HG02759 (cell line): Measurements from ENCODE around the gene FAM168A.

ENCODE experiments used
- ATAC-seq: cut with Tn5 transposase; IDR thresholded peaks from one replicate; pipeline ENCODE4 v1.9.1; 2021; ENCODE audit warnings: mild to moderate bottlenecking, moderate library complexity; ENCODE audit not compliant: unreplicated experiment

Gene FAM168A

DNA sequence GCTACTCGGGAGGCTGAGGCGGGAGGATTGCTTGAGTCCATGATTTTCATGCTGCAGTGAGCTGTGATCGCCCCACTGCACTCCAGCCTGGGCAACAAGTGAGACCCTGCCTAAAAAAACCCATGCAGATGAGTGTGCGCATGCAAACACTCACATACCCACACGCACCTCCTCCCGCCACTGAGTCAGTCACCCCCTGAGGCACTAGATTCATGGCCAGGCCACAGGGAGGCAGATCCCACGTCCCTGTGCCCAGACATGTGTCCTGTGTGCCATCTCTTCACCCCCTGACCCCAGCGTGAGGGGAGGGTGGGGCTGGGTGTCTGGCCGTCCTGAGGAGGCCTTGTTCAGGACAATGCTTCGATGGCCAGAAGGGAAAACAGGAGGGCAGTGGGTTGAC lies 206.2 kb downstream of the FAM168A start:
- no peak for ATAC-seq

DNA sequence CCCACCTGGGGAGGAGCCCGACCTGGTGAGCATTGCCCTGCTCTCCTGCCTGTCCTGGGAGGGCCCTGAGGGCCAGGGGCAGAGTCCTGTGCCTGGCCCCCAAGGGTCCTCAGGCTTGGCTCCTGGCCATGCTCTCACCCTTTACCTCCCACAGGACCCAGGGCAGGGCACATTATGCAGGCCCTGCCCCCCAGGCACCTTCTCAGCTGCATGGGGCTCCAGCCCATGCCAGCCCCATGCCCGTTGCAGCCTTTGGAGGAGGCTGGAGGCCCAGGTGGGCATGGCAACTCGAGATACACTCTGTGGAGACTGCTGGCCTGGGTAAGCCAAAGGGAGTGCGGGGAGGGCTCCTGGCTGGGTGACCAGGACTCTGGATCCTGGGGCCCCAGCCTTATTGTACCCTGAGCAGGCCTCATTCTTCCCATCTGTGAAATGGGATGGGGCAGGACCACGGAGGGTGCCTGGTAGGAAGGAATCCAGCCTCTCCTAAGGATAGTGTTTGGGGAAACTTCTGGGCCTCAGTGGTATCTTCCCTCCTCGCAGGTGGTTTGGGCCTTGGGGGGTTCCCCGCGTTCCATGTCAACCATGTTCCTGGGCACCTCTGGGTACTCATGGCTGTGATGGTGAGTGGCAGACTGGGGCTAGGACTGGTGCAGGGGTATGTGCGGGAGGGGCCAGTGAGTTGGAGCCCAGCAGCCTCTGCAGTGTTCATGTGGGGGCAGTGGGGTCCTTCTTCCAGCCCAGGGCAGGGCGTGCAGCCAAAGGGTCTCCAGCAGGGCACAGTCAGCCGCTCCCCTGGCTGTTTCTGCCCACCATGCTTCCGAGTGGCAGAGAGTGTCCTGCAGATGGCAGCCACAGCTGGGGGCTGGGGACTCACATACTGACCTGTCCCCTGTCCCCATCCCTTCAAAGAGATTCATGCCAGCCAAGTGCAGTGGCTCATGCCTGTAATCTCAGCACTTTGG lies 207.0 kb downstream of the FAM168A start:
- ATAC-seq = no peak

DNA sequence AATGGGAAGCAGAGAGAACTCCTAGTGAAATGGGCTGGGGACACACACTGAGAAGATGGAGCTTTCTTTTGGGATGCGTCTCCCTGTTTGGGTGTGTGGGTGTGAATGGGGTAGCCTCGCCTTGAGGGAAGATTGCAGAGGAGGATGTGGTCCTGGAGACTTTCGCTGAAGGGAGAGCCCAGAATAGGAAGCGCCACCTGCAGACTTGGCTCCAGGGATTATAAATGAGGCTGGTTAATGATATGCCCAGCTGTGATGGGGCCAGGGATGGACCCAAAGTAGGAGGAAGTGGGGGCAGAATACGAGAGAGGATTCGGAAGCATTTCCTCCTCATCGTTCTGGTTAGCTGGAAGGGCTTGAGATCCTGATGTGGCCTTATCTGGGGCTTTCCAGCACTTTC lies 208.0 kb downstream of the FAM168A start:
- ATAC-seq = no peak

DNA sequence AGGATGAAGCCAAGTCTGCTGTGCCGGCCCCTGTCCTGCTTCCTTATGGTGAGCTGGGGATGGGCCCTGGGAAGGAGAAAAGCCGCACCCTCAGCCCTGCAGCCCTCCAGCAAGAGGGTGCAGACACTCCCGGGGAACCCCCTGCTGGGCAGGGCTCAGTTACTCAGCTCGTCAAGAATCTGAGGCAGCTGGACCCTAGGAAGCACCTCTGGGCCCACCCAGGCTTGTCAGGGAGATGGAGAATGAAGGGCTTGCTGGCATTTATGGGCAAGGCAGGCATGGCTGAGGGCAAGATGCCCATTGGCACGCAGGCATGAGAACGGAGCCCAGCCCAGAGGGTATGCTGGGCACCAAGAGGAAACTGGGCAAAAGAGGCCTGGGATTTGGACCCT lies 208.8 kb downstream of the FAM168A start:
- ATAC-seq = no peak

DNA sequence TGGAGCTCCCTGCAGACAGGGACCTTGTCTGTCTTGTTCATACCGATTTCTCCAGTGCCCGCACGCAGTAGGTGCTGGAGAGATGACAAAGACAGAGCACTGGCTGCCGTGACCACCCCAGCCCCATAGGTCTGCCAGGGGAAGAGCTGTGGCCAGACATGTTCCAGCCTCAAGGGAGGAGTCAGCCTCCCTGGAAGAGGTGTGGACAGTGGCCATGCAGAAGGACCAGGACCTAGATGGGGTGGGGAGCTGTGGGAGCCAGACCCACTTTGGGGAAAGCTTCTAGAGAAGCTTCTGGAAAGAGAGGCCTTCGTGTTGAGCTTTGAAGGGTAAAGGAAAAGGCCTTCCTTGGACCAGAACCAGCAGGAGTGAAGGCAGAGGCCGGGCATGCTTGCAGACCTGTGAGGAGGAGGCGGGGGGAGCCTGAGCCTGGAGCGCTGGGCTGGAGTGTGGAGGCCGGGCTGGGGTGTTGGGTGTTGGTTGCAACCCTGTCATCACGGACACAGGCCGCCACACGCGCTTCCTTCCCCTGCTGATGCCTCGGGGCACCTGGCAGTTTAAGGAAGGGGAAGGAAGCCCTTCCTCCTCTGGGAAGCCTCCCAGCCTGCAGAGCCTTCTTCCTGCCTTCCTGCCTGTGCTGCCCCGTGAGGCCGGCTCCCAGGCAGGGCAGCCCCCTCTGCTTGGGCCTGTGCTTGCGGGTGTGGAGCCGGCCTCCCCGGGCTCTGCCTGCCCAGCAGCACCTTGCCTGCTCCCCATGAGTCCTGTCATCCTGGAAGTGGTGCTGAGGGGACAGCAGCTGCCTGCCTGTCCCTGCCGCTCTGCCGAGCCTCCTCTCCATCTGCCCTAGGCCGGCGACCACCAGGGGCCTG lies 209.4 kb downstream of the FAM168A start:
- ATAC-seq = no peak

DNA sequence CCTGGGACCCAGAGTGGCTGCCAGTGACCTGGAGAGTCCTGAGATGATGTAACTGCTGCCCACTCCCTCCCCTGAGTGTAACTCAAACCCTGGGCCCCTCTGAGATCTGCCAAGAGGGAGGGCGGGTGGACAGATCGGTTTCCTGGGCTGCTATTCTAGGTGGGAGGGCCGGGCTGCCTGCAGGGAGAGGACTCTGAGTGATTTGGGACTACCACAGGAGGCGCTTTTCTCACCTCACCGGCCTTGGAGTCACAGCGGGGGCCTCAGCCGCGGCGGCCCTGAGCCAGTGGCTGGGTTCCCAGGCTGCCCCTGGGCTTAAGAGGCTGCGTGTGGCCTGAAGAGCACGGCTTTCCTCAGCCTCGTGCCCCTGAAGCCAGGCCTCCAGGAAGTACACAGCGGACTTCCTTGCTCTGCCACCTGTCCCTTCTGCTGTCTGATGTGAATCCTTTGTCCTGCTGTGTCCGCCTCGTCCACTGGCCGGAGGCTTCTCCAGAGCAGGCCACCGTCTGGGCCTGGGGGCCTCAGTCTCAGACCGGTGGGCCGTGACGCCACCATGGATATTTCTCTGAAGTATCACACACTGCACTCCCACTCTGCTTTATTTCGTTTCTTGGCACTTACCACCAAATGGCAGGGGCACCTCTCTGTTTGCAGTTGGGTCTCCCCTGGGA lies 210.2 kb downstream of the FAM168A start:
- ATAC-seq = no peak

DNA sequence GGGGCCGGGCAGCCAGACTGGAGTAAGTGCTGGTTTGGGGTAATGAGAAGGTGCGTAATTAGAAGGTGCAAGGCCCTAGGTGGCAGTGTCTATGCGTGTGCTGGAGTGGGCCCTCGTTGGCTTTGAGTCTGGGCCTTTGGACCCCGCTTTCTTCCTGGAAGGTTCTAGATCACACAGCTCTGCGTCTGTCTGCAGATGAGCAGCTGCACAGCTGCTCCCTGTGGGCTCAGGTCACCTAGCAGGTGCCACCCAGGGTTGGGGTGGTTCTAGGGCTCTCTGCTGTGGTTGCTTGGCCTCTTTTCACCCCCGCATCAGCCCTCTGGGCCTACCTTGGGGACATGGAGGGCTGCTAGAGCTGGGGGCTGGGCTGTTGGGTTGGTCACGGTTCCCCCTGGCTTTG lies 211.4 kb downstream of the FAM168A start:
- no peak for ATAC-seq

DNA sequence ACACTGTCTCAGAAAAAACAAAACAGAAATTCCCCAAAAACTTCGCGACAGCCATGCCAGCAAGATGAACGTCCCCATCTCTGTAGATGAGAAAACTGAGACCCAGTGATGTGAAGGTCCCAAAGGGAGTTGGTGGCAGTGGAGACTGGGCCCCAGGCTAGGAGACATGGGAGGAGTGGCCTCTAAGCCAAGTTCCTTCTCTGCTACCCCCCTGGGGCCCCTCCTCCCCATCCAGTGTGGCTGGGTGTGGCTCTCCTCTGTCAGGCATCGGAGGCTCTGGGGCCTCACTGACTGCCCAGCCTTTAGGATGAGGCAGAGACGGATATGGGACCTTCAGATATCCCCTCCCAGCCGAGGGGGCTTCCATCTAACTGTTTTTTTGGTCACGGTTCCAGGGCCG lies 211.9 kb downstream of the FAM168A start:
- ATAC-seq = no peak

DNA sequence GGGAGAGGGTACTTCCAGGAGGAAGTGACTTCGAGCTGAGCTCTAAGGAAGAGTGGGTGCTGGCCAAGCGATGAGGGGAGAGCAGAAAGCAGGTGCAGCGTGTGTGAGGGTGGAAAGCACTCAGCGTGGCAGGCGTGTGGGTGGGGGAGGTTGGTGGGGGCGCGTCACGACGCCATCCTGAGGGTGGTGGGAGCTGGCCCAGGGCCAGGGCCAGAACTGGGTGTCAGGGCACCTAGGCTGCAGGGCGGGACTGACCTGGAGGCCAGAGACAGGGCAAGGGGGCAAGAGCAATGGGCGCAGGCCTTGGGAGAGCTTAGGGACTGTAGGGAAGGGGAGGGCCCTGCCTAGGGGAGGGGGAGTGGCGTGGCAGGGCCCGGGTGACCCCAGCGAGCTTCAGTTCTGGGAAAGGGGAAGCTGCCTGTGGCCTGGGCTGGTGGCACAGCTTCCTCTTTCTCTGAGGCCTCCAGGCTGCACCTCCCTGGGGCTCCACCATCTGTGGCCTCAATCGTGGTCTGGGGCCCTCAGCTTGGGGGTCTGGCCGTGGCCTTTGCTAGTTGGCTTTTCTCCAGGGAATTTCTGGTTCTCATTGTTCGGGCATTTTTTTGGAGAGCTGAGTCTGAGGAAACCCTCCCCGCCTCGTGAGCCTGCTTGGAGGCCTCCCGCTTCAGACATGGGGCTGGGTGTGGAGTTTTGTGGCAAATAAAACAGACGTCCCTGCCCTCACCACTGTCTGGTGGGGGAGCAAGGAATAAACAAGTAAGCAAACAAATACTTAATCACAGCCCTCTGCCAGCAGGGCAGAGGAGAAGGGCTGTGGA lies 212.8 kb downstream of the FAM168A start:
- peak; percentile 59 for ATAC-seq

DNA sequence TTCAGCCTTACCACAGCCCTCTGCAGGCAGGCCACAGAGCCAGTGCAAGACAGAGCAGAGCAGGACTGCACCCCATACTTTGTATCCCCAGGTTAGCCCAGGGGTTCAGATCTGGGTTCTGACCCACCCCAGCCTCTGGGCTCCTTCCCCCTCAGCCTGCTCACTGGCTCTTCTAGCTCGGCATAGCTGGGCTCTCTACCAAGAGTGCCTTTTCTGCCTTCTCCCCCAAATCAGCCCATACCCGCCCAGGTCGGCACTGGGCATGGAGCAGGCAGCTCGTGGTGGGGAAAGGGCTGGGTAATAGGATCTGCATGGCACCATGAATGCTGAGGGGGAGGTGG lies 213.4 kb downstream of the FAM168A start:
- ATAC-seq = no peak

DNA sequence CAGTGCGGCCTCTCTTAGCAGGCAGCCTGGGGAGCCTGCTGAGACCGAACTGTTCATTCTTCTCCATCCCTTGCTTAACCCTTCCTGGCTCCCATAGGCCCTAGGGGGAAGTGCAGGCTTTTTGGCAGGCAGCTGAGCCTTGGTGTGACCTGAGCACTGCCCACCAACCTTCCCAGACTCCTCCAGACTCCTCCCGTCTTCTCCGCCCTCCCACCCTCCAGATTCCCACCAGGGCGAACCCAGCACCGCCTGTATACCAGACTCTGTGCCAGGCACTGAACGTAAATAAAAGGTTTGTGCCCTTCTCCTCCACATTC lies 213.8 kb downstream of the FAM168A start:
- ATAC-seq = no peak

DNA sequence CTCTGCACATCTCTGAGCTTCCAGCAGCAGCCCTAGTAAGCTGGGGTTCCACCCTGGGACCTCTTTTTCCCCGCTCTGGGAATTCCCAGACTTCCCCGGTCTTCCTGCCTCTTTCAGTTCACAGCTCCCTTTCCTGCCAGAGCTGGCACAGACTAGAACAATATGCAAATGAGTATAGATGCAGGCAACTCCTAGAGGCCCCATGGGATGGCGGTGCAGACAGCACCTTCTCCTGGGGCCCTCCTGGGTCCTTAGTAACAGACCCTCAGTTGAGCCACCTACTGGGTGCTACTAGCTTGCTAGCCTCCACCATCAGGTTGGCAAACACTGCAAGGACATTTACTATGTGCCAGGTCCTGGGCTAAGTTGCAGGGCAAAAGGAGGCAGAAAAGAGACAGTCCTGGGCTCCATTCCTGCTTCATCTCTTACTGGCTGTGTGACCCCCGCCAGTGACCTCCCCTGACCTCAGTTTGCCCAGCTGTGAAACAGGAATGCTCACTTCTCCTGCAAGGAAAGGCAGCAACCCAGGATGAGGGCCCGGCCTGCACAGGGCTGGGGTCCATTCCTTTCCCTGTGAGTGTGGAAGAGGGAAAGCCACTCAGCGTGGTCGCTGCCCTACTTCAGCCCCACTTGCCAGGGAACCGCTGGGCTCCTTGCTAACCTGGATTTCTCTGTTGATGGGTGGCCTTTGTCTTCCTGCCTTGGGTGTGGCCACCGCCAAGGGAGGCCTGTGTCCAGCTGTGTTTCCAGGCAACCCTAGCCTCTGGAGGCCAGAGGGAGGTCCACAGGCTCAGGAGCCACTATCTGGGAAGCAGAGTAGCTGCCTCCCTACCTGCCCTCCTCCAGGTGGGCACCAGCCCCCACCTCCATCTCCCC lies 214.4 kb downstream of the FAM168A start:
- ATAC-seq = peak; percentile 21

DNA sequence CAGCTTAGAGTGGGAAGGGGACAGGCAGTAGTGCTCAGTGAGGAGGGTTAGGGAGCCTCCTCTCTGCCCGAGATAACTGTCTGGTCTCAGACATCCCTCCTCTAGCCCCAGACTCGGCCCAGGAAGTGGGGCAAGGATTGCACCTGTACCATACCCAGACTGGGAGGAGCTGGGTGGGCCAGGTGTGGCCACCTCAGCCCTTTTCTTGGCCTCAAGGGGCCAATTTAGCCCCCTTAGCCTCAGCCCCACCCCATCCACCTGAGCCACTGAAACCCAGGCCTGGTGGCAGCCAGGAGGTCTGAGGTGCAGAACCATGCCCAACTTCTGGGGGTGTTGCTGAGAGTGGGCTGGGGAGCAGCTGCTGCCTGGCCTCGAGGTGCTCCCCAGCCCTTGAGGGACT lies 215.2 kb downstream of the FAM168A start:
- ATAC-seq = no peak

DNA sequence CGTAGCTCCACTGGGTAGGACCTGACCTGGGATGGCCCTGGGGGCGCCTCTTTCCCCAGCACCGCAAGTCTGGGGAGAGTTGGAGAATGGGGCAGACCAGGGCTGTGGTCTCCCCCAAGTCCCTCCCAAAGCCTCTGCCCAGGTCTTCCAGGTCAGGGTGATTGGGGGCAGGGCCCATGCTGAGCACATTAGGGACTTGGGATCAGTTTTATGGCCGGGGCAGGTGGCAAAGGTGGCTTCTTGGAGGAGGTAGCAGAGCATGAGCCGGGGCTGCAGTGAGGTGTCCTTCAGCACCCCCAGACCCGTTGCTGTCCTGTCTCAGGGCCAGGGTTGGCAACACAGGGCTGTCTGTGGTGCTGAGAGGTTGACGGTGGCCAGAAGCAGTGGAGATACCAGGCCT lies 215.7 kb downstream of the FAM168A start:
- ATAC-seq = no peak

DNA sequence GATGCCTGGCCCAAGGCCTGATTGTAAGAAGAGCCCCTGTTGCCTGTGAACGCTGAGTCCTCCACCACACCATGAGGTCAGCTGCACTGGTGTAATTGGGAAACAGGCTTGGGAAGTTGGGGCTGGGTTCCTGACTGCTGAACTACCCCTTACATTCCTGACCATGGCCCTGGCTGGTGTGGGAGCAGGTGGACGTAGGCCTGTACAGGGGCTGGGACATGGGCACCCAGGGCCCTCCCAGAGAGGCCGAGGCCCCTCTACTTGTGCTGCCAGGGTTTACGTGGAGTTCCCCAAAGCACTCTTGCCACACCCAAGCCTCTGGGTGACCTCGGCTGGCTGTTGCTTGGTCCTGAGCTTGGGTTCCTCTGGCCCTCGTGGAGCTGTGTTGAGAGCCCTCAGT lies 216.3 kb downstream of the FAM168A start:
- ATAC-seq = no peak

DNA sequence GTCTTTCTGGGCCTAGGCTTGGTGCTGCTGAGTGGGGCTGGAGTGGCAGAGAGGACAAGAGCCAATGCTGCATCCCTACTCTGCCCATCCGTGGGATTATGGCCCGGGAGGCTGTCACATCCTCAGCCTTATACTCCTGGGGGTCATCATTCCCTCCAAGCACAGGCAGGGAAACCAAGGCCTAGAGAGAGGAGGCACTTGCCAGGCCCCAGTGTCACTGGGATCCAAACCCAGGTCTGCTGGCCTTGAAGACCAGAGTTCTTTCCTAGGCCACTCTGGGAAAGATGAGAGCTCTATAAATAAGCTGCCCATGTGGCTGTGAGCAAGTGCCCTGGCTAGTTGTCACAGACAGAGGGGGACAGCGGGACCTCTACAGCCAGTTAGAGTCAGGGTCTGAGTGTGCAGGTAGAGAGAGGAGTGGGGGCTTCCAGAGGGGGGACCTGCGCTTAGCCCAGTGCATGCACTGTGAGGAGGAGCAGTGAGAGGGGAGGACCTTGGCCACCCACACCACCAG lies 217.0 kb downstream of the FAM168A start:
- ATAC-seq = no peak

DNA sequence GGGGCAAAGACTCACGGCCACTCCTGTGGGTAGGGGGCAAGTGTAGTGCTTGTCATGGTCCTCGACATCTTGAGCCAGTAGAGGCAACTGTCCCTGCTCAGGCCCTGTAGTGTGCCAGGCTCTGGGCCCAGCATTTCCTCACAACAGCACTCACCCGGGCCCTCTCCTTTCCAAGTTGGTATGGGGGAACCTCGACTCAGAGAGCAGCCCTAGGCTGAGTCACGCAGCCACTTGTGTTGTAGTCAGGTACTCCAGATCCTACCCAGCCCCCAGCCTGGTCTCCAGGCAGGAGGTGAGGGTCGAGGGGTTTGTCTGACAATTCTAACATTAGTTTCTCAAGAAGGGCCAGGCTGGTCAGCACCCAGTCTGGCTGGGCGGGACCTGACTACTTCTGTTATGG lies 217.6 kb downstream of the FAM168A start:
- no peak for ATAC-seq

DNA sequence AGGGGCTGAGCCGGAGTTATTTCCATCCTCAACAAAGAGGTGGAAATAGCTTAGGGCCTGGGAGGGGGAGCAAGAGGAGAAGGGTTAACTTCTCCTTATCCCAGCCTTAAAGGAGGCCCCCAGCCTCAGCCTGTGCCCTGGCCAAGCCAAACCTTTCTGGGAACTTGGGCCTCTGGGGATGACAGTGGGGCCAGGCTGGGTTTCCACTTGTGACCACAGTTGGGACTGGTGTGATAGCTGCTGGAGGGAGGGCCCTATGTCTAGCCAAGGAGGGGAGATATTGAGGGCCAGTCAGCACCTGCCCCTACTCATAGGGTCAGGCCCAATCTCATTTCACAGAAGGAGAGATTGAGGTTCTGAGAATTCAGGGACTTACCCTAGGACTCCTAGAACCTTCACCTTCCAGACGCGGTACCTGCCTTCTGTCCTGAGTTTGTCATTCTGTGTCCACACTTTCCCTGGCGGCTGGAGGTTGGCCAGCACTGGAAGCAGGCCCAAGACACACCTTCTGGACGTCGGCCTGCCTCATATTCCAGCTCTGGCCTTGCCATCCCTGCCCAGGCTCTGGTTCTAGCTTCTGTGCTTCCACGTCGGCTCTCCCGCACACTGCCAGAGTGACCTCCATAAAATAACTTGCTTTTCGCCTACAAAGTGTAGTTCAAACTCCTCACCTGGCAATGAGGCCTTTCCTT lies 218.6 kb downstream of the FAM168A start:
- no peak for ATAC-seq
